PC-9 (cell line): ENCODE data around the gene ACADS.

Experiments
- EZH2 ChIP-seq: fragments of 200-600 bp; sonication (generic); IDR thresholded peaks from 2 replicates; pipeline ENCODE4 v1.8.0; 2017; ENCODE audit warnings: antibody characterized with exemption, low read depth
- TF ChIP-seq, protein P1 (sequence below): fragments of 200-600 bp; sonication (generic); conservative IDR thresholded peaks from 2 replicates; pipeline ENCODE4 v1.6.1; 2017; ENCODE audit warnings: mixed run types, antibody characterized with exemption, mild to moderate bottlenecking, moderate library complexity

DNA sequence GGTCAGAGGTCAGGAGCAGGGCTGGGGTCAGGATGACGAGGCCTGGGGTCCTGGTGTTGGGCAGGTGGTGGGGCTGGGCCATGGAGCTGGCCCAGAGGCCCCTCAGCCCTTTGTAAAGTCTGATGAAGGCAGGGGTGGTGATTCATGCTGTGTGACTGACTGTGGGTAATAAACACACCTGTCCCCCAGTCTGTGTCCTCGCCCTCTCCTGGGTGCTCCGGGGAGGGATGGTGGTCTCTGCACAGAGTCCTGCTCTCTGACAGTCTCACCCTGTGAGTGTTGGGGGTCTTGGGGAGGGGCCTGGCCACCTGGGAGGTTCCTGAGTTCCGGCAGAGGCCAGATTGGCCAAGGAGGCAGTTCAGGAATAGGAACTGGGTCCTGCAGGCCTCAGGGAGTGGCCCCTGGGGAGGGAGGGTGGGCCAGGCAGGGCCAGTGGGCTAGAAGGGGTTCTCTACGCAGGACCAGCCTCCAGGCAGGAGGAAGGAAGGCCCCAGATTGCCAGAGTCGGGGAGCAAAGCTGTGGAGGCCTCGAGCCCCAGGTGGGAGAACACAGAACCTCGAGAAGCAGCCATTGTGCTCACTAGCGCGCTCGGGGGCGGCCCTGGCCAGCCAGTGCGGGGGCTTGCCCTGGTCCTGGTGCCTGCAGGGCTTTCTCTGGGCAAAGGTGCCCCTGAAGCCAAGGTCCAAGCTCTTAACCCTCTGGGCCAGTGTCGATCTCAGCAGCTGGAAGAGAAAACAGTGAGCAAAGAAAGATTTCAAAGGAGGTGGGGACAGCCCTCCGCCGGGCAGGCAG, 14.4 kb downstream of the ACADS start:
- TF ChIP-seq, protein P1, sequence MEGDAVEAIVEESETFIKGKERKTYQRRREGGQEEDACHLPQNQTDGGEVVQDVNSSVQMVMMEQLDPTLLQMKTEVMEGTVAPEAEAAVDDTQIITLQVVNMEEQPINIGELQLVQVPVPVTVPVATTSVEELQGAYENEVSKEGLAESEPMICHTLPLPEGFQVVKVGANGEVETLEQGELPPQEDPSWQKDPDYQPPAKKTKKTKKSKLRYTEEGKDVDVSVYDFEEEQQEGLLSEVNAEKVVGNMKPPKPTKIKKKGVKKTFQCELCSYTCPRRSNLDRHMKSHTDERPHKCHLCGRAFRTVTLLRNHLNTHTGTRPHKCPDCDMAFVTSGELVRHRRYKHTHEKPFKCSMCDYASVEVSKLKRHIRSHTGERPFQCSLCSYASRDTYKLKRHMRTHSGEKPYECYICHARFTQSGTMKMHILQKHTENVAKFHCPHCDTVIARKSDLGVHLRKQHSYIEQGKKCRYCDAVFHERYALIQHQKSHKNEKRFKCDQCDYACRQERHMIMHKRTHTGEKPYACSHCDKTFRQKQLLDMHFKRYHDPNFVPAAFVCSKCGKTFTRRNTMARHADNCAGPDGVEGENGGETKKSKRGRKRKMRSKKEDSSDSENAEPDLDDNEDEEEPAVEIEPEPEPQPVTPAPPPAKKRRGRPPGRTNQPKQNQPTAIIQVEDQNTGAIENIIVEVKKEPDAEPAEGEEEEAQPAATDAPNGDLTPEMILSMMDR: no peak
- TF ChIP-seq EZH2: no peak
